GM23248 (cell line): ENCODE measurements around the gene PHLPP2. TPM values are rescaled to one million over a fixed set of nuclear protein-coding genes. Genes with fewer than 3 reads are reported as not detected.

Experiments used
- DNase-seq: peaks from one replicate; pipeline ENCODE4 v3.0.0-alpha.2; 2015
- H2AFZ ChIP-seq: fragments of 200-600 bp; sonication (generic); 2 replicates; pipeline ENCODE4 v1.6.1; 2016; ENCODE audit warnings: antibody characterized with exemption
- H3F3A ChIP-seq: fragments of 200-600 bp; sonication (generic); 2 replicates; pipeline ENCODE4 v1.6.1; 2016; ENCODE audit warnings: mild to moderate bottlenecking, antibody characterized with exemption, mixed run types; ENCODE audit not compliant: insufficient read depth
- H3K27ac ChIP-seq: fragments of 200-600 bp; sonication (generic); 2 replicates; pipeline ENCODE4 v1.5.1; 2016; ENCODE audit warnings: mild to moderate bottlenecking
- H3K27me3 ChIP-seq: fragments of 200-600 bp; sonication (generic); replicated peaks from 2 replicates; pipeline ENCODE4 v1.6.1; 2016; ENCODE audit warnings: mild to moderate bottlenecking; ENCODE audit not compliant: insufficient read depth
- H3K36me3 ChIP-seq: fragments of 200-600 bp; sonication (generic); 2 replicates; pipeline ENCODE4 v1.6.1; 2016; ENCODE audit warnings: low read depth, mild to moderate bottlenecking
- H3K4me1 ChIP-seq: fragments of 200-600 bp; sonication (generic); 2 replicates; pipeline ENCODE4 v1.6.1; 2016; ENCODE audit warnings: mild to moderate bottlenecking; ENCODE audit not compliant: insufficient read depth
- H3K4me2 ChIP-seq: fragments of 200-600 bp; sonication (generic); one replicate; pipeline ENCODE4 v1.6.1; 2016; ENCODE audit warnings: mild to moderate bottlenecking; ENCODE audit not compliant: unreplicated experiment
- H3K4me3 ChIP-seq: fragments of 200-600 bp; sonication (generic); 2 replicates; pipeline ENCODE4 v1.5.1; 2016; ENCODE audit warnings: mild to moderate bottlenecking
- H3K79me2 ChIP-seq: fragments of 200-600 bp; sonication (generic); 2 replicates; pipeline ENCODE4 v1.6.1; 2016; ENCODE audit warnings: mild to moderate bottlenecking; ENCODE audit not compliant: insufficient read depth
- H3K9ac ChIP-seq: fragments of 200-600 bp; sonication (generic); 2 replicates; pipeline ENCODE4 v1.6.1; 2016; ENCODE audit warnings: mild to moderate bottlenecking
- H3K9me2 ChIP-seq: fragments of 200-600 bp; sonication (generic); 2 replicates; pipeline ENCODE4 v1.6.1; 2016; ENCODE audit warnings: mixed run types, mild to moderate bottlenecking, moderate library complexity; ENCODE audit not compliant: insufficient read depth
- H3K9me3 ChIP-seq: fragments of 200-600 bp; sonication (generic); one replicate; pipeline ENCODE4 v1.6.1; 2017; ENCODE audit warnings: low read depth
- H4K20me1 ChIP-seq: fragments of 200-600 bp; sonication (generic); 2 replicates; pipeline ENCODE4 v1.6.0; 2016; ENCODE audit not compliant: insufficient read depth
- EZH2 ChIP-seq: fragments of 200-600 bp; sonication (generic); IDR thresholded peaks from 2 replicates; pipeline ENCODE4 v1.6.1; 2018; ENCODE audit warnings: antibody characterized with exemption, mild to moderate bottlenecking; ENCODE audit not compliant: insufficient read depth, poor library complexity, severe bottlenecking
- EZH2phosphoT487 ChIP-seq: fragments of 200-600 bp; sonication (generic); IDR thresholded peaks from 2 replicates; pipeline ENCODE4 v1.6.1; 2018; ENCODE audit warnings: antibody characterized with exemption, moderate library complexity, mild to moderate bottlenecking, low read depth; ENCODE audit not compliant: insufficient read depth
- WGBS, 2 experiments: methylation state at CpG; one replicate each; pipeline ENCODE4 v1.1.6; 2015 to 2017; ENCODE audit warnings: low lambda C conversion rate in 2 of 2, low coverage in 1 of 2; ENCODE audit errors: missing lambda C conversion rate in 2 of 2; 5-methylcytosine and 5-hydroxymethylcytosine counted together
- in situ Hi-C: fragments of 300-500 bp; cut with MboI; formaldehyde crosslinking; loops from 2 replicates; pipeline ENCODE4 v1.15.0; 2020
- polyA plus RNA-seq: library from polyadenylated mRNA; unstranded; fragments of >200 nt; fragmentation: Nextera tagmentation; extraction: Ambion mirVana; gene quantifications from 2 replicates; pipeline ENCODE4 v1.2.1, GENCODE V29; 2016
- total RNA-seq: library from RNA; depleted of rRNA; stranded (reverse); fragments of >200 nt; shearing (Covaris generic); gene quantifications from 2 replicates; pipeline ENCODE4 v1.2.3, GENCODE V29; 2014

PHLPP2 gene
- total and polyA plus RNA-seq, 2 experiments from 2014 or later: 2.6 to 7.1 TPM

GRCh38 chr16:71681360-71681759, 43.1 kb downstream of the PHLPP2 start:
- Histone ChIP-seq H2AFZ (no peak overlapping the region), H3K4me2 (no peak overlapping the region), H3K27ac (no peak overlapping the region), H3K9me2 (no peaks in the 10 kb centered on the region), H3K9me3 (no peaks in the 10 kb centered on the region), H3F3A (peaks cover under 1% of the 10 kb centered on the region; the same call in 1 of the 2 replicates), H3K27me3 (no peaks in the 10 kb centered on the region), H3K4me1 (no peaks in the 10 kb centered on the region), H3K79me2 (no peaks in the 10 kb centered on the region), H3K9ac (no peak overlapping the region), H3K36me3 (peaks cover 48% of the 10 kb centered on the region), H3K4me3 (no peak overlapping the region), H4K20me1 (no peaks in the 10 kb centered on the region)
- TF ChIP-seq EZH2phosphoT487 (no peak), EZH2 (no peak)
- DNase-seq: no peak
- in situ Hi-C loops: no loop called here
- 94 to 98% methylated on average over 2 of the region's 2 CpGs for WGBS, 2 experiments

DNA sequence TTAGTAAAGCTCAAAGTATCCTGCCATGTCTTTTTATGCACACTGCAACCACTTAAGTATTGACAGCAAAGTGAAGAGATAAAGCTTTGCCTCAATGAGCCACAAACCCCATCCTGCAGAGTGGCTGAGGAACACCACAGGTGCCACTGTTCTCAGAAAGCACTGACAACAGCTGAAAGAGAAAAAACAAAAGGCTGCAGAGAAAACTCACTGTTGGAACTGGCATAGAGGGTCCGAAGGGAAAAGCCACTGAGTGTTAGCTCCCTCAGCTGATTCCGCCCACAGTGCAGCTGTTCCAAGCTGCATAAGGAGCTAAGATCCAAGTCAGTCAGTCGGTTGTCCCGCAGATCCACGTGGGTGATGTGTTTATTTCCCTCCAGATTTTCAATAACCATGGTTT, 48.3 kb downstream of the PHLPP2 start:
- peaks cover 67% of the 10 kb centered on the region for H3K36me3 ChIP-seq
- H3K9me3 ChIP-seq: no peaks in the 10 kb centered on the region
- H3K4me2 ChIP-seq: no peak overlapping the region

GRCh38 chr16:71675380-71675779, 49.1 kb downstream of the PHLPP2 start:
- Histone ChIP-seq H3K4me1 (no peaks in the 10 kb centered on the region), H3K9ac (no peak overlapping the region), H3K36me3 (peaks cover 63% of the 10 kb centered on the region), H3K9me3 (no peaks in the 10 kb centered on the region), H3F3A (no peaks in the 10 kb centered on the region), H3K27ac (no peak overlapping the region), H3K4me2 (no peak overlapping the region), H3K9me2 (no peaks in the 10 kb centered on the region), H2AFZ (no peak overlapping the region), H4K20me1 (no peaks in the 10 kb centered on the region), H3K79me2 (no peaks in the 10 kb centered on the region), H3K4me3 (no peak overlapping the region), H3K27me3 (no peaks in the 10 kb centered on the region)
- DNase-seq: no peak
- in situ Hi-C loops: no loop called here
- 99% methylated on average over 3 of the region's 3 CpGs for WGBS, 2 experiments
- TF ChIP-seq EZH2: no peak
- no peak for TF ChIP-seq EZH2phosphoT487

More for the DNA sequence above, 48.3 kb downstream of the PHLPP2 start:
- Histone ChIP-seq H3K79me2 (no peaks in the 10 kb centered on the region), H3K4me3 (no peak overlapping the region), H3K27me3 (no peaks in the 10 kb centered on the region), H2AFZ (no peak overlapping the region), H3K4me1 (no peaks in the 10 kb centered on the region), H3K9me2 (no peaks in the 10 kb centered on the region), H3K27ac (no peak overlapping the region), H4K20me1 (no peaks in the 10 kb centered on the region), H3K9ac (no peak overlapping the region), H3F3A (no peaks in the 10 kb centered on the region)
- 97 to 99% methylated on average over 5 of the region's 5 CpGs for WGBS, 2 experiments
- in situ Hi-C loops: no loop called here
- DNase-seq: no peak
- TF ChIP-seq EZH2: no peak
- TF ChIP-seq EZH2phosphoT487: no peak

- no peaks in the 10 kb centered on the region for H3K9me2 ChIP-seq
- H3K27me3 ChIP-seq: no peaks in the 10 kb centered on the region
- H3K9me3 ChIP-seq: no peaks in the 10 kb centered on the region
- H3F3A ChIP-seq: no peaks in the 10 kb centered on the region
- no peaks in the 10 kb centered on the region for H3K4me1 ChIP-seq
- no peak overlapping the region for H3K27ac ChIP-seq
- H2AFZ ChIP-seq: no peak overlapping the region
- in situ Hi-C loops: no loop called here
- H3K79me2 ChIP-seq: no peaks in the 10 kb centered on the region
- H3K4me2 ChIP-seq: no peak overlapping the region
- TF ChIP-seq EZH2 (no peak), EZH2phosphoT487 (no peak)
- H3K4me3 ChIP-seq: no peak overlapping the region
- H3K36me3 ChIP-seq: peaks cover 56% of the 10 kb centered on the region
- H4K20me1 ChIP-seq: no peaks in the 10 kb centered on the region
- WGBS, 2 experiments: 95 to 96% methylated on average over 2 of the region's 2 CpGs
- DNase-seq: no peak
- H3K9ac ChIP-seq: no peak overlapping the region
Measured at GRCh38 chr16:71674229-71674628, 50.3 kb downstream of the PHLPP2 start.

DNA sequence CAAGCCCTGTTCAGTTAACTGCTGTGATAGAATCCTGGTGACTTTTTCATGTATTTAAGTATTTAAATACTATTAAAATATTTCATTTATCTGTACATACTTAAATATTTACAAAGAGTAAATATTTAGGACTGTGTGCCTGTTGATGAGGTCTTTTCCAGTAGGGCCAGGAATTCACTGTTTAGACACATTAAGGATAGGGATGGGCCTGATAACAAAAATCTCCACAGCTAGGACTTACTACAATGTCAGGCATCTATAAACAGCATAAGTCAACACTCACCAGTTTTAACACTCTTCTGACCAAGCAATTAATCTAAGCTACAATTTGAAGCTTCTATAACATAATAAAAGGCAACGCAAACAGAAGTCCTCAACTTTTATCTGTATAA, 50.9 kb downstream of the PHLPP2 start:
- DNase-seq: no peak
- no peaks in the 10 kb centered on the region for H3K4me1 ChIP-seq
- 97 to 98% methylated on average over 1 of the region's 1 CpG for WGBS, 2 experiments
- no peaks in the 10 kb centered on the region for H3K79me2 ChIP-seq
- TF ChIP-seq EZH2phosphoT487: no peak
- no peak for TF ChIP-seq EZH2
- no peaks in the 10 kb centered on the region for H4K20me1 ChIP-seq
- H3F3A ChIP-seq: no peaks in the 10 kb centered on the region
- H3K4me2 ChIP-seq: no peak overlapping the region
- no peak overlapping the region for H2AFZ ChIP-seq
- no peaks in the 10 kb centered on the region for H3K27me3 ChIP-seq
- no peaks in the 10 kb centered on the region for H3K9me2 ChIP-seq
- no peak overlapping the region for H3K27ac ChIP-seq
- in situ Hi-C loops: no loop called here
- H3K36me3 ChIP-seq: peaks cover 56% of the 10 kb centered on the region
- H3K9me3 ChIP-seq: no peaks in the 10 kb centered on the region
- H3K4me3 ChIP-seq: no peak overlapping the region
- H3K9ac ChIP-seq: no peak overlapping the region
